ENCODE data around the gene NSMCE1. TPM values are rescaled to one million over a fixed set of nuclear protein-coding genes. Genes with fewer than 3 reads are reported as not detected.

NSMCE1 gene
- total RNA-seq, 2 experiments from 2014 or later: 112 to 117 TPM

DNA sequence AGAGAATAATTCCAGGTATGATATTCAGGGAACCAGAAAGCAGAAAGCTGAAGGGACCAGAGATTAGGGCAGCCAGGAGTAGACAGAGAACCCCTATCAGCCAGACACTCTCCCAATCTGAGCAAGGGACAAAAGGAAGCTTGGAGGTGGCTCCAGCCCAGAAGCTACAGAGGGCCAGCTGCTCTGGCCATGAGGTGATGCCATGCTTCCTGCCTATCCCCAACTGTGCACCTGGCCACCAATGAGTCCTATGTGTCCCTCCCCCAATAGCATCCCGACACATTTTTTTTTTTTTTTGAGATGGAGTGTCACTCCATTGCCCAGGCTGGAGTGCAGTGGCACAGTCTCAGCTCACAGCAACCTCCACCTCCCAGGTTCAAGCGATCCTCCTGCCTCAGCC is 30.0 kb downstream of the NSMCE1 start:
- DNase-seq: no peak
- CTCF ChIA-PET: interaction anchor here (0.6 to 7.3 kb wide), 5 partner anchors 11 to 132 kb away, joined by 3 to 132 read pairs (median 3); no protein-coding TSS in a partner anchor
- Mint-ChIP-seq H3K4me3 (peak overlapping the region; percentile 66), H3K27me3 (ENCODE audit: low read depth) (no peaks in the 10 kb centered on the region), H3K4me1 (ENCODE audit: low read depth) (peaks cover 86% of the 10 kb centered on the region), H3K9me3 (no peaks in the 10 kb centered on the region), H3K27ac (peak overlapping the region; percentile 98), H3K36me3 (ENCODE audit: low read depth) (peaks cover 6% of the 10 kb centered on the region)
- intact Hi-C loops (cut with micrococcal nuclease): no loop called here

DNA sequence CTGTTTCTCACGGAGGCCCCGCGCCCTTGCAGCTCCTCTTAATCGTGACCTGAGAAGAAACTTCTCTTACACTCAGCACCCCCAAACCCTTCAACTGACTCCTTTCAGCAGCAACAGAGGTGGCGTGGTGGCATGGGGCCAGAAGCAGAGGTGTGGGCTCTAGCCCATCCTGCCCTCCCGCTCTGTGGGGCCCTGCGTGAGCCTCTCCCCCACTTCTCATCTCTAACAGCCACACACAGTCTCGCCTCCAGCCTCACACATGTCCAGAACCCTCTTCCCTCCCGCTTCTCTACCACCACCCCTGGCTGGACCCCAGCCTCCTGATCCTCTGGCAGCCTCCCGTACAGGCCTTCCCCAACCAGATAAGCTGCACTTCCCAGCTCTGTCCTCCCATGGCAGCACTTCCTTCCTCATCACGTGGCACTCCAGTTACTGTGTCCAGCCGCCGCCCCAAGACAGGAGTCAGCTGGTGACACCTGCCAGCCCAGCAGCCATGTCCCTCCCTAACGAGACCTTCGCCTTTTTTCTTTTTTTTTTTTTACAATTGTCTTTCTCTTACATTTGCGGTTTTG is 30.5 kb downstream of the NSMCE1 start:
- CTCF ChIA-PET: interaction anchor here (1.0 to 7.3 kb wide), 7 partner anchors 12 to 133 kb away, joined by 3 to 132 read pairs (median 38); no protein-coding TSS in a partner anchor
- Mint-ChIP-seq H3K27me3 (ENCODE audit: low read depth) (no peaks in the 10 kb centered on the region), H3K4me3 (peak overlapping the region; percentile 66), H3K36me3 (ENCODE audit: low read depth) (peaks cover 7% of the 10 kb centered on the region), H3K4me1 (ENCODE audit: low read depth) (peaks cover 87% of the 10 kb centered on the region), H3K27ac (peak overlapping the region; percentile 98), H3K9me3 (no peaks in the 10 kb centered on the region)
- intact Hi-C loops (cut with micrococcal nuclease): no loop called here
- peak; percentile 54 for DNase-seq

DNA sequence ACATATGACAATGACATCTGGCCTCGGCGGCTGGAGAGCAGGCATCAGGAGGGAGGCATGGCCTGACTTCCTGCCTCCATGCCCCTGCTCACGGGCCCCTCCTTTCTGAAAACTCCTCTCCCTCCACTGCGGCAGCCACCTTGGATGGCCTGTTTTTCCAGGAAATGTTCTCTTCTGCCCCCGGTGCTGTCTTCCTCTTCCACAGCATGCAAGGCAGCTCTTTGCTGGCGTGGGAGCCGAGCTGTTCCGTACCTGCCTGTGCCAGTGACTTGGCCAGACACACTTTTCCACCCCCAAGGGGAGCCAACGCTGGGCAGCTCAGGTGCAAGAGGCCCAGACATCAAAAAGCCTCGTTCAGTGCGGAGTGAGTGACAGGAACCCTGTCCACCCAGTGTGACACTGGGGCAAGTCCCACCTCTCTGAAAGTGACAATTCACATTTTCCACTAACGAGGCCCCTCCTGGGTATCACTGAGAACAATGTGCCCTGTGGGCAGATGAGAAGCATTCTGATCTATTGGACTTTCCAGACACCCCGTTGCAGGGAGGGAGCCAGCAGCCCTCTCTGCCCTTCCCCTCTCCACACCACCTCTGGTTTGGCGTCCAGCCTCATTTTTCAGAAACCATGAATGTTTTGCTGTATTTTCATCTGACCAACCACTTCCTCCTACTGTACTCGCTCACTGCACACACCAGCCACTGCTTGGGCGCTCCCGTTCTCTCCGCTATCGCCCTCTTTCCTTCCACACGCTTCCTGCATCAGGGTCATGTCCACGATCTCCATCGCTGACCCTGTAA is 31.2 kb downstream of the NSMCE1 start:
- H3K4me3 Mint-ChIP-seq: peak overlapping the region; percentile 66
- CTCF ChIA-PET: interaction anchor here (0.6 to 7.3 kb wide), 13 partner anchors 12 to 167 kb away, joined by 3 to 132 read pairs (median 4); no protein-coding TSS in a partner anchor
- peaks cover 87% of the 10 kb centered on the region for H3K4me1 Mint-ChIP-seq (ENCODE audit: low read depth)
- DNase-seq: peak; percentile 89
- H3K27me3 Mint-ChIP-seq (ENCODE audit: low read depth): no peaks in the 10 kb centered on the region
- H3K9me3 Mint-ChIP-seq: no peaks in the 10 kb centered on the region
- peak overlapping the region; percentile 98 for H3K27ac Mint-ChIP-seq
- peaks cover 13% of the 10 kb centered on the region for H3K36me3 Mint-ChIP-seq (ENCODE audit: low read depth)
- intact Hi-C loops (cut with micrococcal nuclease): loop anchor here (1.0 to 2.0 kb wide), 9 partner anchors 9 to 213 kb away; partner anchors contain the start of gene KDM8

DNA sequence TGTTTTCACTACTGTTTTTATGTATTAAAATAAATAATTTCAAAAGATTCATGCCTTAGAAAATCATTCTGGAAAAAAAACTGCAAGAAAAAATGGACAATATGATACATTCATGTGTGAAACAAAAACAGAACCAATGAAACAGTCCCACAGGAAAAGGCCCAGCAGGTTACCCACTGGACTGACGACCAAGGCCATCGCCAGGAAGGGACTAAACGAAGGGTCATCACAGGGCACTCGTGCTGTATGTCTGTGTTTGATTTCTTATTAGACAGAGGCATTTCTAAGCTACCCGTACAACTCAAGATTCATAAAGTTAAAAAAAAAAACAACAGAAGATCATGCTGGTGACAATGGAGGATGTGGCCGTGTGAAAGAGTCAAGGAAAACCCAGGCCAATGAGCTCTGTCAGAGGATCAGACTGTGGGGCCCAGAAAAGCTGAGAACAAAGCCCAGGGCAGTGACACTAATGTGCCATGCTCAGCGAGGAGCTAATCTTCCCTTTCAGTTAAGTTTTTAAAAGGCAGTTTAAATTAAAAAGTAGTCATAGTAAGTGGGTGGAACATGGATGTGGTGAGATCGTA is 31.8 kb downstream of the NSMCE1 start:
- Mint-ChIP-seq H3K4me3 (peak overlapping the region; percentile 66), H3K36me3 (ENCODE audit: low read depth) (peaks cover 20% of the 10 kb centered on the region)
- CTCF ChIA-PET: interaction anchor here (0.6 to 7.3 kb wide), 15 partner anchors 13 to 168 kb away, joined by 3 to 132 read pairs (median 4); no protein-coding TSS in a partner anchor

DNA sequence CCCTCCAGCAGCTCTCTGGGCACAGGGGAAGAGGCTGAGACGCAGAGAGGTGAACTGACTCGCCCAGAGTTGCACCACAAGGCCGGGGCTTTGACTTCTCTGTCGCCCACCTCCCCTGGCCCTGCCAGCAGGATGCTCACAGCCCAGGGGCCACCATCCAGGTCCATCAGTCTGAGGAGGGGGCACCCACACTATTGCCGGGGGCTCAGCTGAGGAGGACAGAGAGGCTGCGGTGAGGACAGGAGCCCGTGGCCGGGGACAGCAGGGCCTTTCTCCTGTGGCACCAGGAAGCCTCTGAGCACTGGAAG is 32.7 kb downstream of the NSMCE1 start:
- Mint-ChIP-seq H3K4me1 (ENCODE audit: low read depth) (peaks cover 93% of the 10 kb centered on the region), H3K4me3 (peak overlapping the region; percentile 65), H3K9me3 (no peaks in the 10 kb centered on the region), H3K36me3 (ENCODE audit: low read depth) (peaks cover 28% of the 10 kb centered on the region), H3K27me3 (ENCODE audit: low read depth) (no peaks in the 10 kb centered on the region), H3K27ac (peak overlapping the region; percentile 98)
- intact Hi-C loops (cut with micrococcal nuclease): loop anchor here (1.0 to 2.0 kb wide), 7 partner anchors 39 to 221 kb away; no protein-coding TSS in a partner anchor
- no peak for DNase-seq
- CTCF ChIA-PET: interaction anchor here (0.9 to 7.3 kb wide), 21 partner anchors 10 to 169 kb away, joined by 3 to 132 read pairs (median 10); no protein-coding TSS in a partner anchor

More for the DNA sequence above, 31.8 kb downstream of the NSMCE1 start:
- Mint-ChIP-seq H3K9me3 (no peaks in the 10 kb centered on the region), H3K27me3 (ENCODE audit: low read depth) (no peaks in the 10 kb centered on the region), H3K4me1 (ENCODE audit: low read depth) (peaks cover 88% of the 10 kb centered on the region), H3K27ac (peak overlapping the region; percentile 98)
- intact Hi-C loops (cut with micrococcal nuclease): loop anchor here (1.0 to 2.0 kb wide), 9 partner anchors 10 to 214 kb away; partner anchors contain the start of gene KDM8
- DNase-seq: no peak

DNA sequence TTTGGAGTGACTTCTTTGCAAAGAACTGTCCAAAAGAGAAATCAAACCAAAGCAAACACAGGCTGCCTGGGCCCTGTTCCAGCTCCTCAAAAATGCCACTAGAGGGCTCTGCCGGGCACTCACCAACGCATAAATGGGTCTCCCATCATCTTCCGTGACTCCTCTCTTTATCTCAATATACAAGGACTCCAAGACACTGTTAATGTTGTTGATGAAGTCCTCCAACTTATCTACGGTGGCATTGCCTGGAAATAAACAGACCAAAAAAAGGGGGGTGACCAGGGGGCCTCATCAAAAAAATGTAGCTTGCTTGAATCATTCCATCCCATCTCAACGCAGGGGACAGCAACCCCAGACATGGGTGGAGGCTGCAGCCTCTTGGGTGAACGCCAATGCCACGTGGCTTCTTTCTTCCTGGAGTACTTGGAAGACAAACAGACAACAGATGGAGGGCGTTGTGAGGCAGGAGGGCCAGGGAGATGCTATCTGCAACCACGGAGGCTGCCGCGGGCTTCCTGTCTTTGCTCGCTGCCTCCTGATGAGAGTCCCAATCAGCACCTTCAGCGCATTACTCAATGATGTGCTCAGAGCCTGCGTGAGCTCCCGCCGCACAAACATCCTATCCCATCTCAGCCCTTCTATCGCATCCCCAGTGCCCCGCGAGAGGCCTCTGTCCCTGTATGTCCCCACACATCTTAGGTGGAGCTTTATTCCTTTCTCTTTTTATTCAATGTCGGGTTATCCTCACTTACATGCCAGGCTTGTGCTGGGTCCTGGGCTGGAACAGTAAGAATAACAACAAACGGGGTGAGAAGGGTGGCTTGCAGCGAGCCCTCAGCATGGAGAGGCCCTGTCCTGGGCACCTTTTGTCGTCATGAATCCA is 33.3 kb downstream of the NSMCE1 start:
- intact Hi-C loops (cut with micrococcal nuclease): loop anchor here (1.0 kb wide), 6 partner anchors 49 to 222 kb away; no protein-coding TSS in a partner anchor
- peak overlapping the region; percentile 65 for H3K4me3 Mint-ChIP-seq
- peaks cover 31% of the 10 kb centered on the region for H3K36me3 Mint-ChIP-seq (ENCODE audit: low read depth)
- H3K27me3 Mint-ChIP-seq (ENCODE audit: low read depth): no peaks in the 10 kb centered on the region
- CTCF ChIA-PET: interaction anchor here (0.6 to 7.3 kb wide), 35 partner anchors 8 to 172 kb away, joined by 3 to 132 read pairs (median 7); partner anchors contain the start of genes KDM8 and NSMCE1
- no peaks in the 10 kb centered on the region for H3K9me3 Mint-ChIP-seq
- peaks cover 98% of the 10 kb centered on the region for H3K4me1 Mint-ChIP-seq (ENCODE audit: low read depth)
- DNase-seq: peak; percentile 89
- peak overlapping the region; percentile 98 for H3K27ac Mint-ChIP-seq

DNA sequence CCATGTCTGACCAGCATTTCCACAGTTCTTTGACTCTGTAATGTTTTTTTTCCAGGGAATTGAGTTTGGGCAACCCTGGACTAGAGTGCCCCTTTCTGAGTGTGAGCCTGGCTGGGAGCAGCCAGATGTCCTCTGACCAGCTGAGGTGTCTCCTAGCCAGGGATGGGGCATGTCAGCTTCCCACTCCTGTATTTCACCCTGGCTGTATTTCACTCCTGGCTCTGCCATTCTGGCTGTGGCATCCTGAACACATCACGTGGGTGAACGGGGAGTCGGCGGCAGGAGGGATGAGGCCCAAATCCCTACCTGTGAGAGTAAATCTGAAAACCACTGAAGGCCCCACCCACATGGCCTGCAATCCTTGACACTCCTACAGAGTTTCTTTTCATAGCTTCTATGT is 34.0 kb downstream of the NSMCE1 start:
- Mint-ChIP-seq H3K27ac (peak overlapping the region; percentile 98), H3K9me3 (no peaks in the 10 kb centered on the region), H3K4me3 (no peak overlapping the region), H3K4me1 (ENCODE audit: low read depth) (peaks cover 94% of the 10 kb centered on the region), H3K27me3 (ENCODE audit: low read depth) (no peaks in the 10 kb centered on the region), H3K36me3 (ENCODE audit: low read depth) (peaks cover 31% of the 10 kb centered on the region)
- CTCF ChIA-PET: interaction anchor here (0.7 to 7.3 kb wide), 34 partner anchors 9 to 187 kb away, joined by 3 to 132 read pairs (median 7); partner anchors contain the start of genes KDM8 and NSMCE1
- intact Hi-C loops (cut with micrococcal nuclease): loop anchor here (1.0 kb wide), 6 partner anchors 50 to 223 kb away; no protein-coding TSS in a partner anchor
- no peak for DNase-seq

DNA sequence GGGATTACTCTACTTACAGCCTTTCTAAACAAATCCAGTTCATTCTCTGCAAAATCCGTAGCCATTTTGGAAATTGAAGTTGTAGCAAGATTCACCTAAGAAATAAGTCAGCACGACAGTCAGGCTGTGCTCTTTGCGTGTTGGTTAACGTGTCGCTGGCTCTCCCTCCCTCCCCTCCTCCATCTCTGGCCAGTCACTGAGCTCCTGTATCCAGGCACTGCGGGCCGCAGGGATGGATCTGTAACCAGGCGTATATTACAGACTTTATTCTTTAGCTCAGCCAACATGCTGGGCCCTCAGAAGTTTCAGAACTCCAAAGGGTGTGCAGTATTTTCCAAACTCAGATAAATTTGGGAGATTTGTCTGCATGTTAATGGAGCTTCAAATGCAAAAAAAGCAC is 34.4 kb downstream of the NSMCE1 start:
- intact Hi-C loops (cut with micrococcal nuclease): no loop called here
- Mint-ChIP-seq H3K27ac (peak overlapping the region; percentile 98), H3K27me3 (ENCODE audit: low read depth) (no peaks in the 10 kb centered on the region), H3K4me3 (no peak overlapping the region), H3K4me1 (ENCODE audit: low read depth) (peaks cover 92% of the 10 kb centered on the region), H3K36me3 (ENCODE audit: low read depth) (peaks cover 32% of the 10 kb centered on the region), H3K9me3 (no peaks in the 10 kb centered on the region)
- DNase-seq: no peak
- CTCF ChIA-PET: interaction anchor here (0.7 to 7.3 kb wide), 28 partner anchors 9 to 188 kb away, joined by 3 to 132 read pairs (median 8); partner anchors contain the start of gene KDM8

DNA sequence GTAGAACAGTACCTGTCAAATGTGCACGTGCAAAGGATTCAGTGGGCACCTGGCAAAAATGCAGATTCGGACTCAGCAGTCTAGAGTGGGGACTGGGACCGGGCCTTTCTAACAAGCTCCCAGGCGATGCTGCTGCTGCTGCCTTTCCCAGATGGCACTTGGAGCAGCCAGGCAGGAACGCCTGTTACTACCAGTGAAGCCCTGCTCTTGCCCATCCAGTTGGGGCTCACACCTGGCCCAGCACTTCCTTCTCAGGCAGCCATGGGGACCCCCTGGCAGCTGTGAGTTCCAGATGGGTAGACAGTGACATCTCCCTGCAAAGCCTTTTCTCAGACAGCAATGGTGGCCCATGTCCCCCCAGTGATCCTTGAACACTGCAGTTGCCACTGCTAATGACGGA is 34.8 kb downstream of the NSMCE1 start:
- no peaks in the 10 kb centered on the region for H3K27me3 Mint-ChIP-seq (ENCODE audit: low read depth)
- no peaks in the 10 kb centered on the region for H3K9me3 Mint-ChIP-seq
- H3K4me3 Mint-ChIP-seq: no peak overlapping the region
- no peak for DNase-seq
- peak overlapping the region; percentile 98 for H3K27ac Mint-ChIP-seq
- H3K4me1 Mint-ChIP-seq (ENCODE audit: low read depth): peaks cover 91% of the 10 kb centered on the region
- intact Hi-C loops (cut with micrococcal nuclease): no loop called here
- CTCF ChIA-PET: interaction anchor here (0.7 to 7.3 kb wide), 20 partner anchors 8 to 188 kb away, joined by 3 to 132 read pairs (median 12); partner anchors contain the start of gene KDM8
- H3K36me3 Mint-ChIP-seq (ENCODE audit: low read depth): peaks cover 35% of the 10 kb centered on the region

DNA sequence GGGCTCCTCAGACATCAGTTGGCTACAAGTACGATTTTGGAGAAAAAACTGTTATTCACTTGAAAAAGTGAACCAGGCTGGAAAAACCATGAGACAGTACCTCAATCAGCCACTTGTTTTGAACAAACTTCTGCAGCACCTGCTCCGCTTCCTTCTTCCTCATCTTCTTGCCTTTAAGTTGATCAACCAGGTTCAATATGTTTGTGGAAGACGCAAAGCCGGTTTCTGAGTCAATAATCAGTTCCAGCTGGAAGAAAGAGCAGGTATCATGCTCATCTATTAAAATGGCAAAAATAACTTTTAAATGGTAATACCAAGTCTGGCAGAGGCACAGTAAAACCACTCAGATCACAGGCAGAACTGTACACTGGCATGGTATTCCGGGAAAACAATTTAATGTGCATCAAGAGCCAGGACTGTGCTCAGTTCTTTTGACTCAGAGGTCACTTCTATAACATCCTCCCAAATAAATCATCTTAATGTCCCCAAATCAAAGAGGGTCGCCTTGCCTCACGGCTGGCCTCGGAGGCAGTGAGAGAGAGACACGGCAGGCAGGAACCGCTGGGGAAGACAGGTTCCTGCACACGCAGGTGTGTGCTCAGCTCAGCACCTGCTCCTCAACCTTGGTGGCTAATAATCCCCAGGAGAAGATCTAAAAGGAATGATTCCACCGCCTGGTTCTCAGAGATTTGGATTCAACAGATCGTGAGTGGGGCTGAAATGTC is 35.5 kb downstream of the NSMCE1 start:
- Mint-ChIP-seq H3K27me3 (ENCODE audit: low read depth) (no peaks in the 10 kb centered on the region), H3K9me3 (no peaks in the 10 kb centered on the region), H3K27ac (peak overlapping the region; percentile 98), H3K36me3 (ENCODE audit: low read depth) (peaks cover 38% of the 10 kb centered on the region), H3K4me1 (ENCODE audit: low read depth) (peaks cover 85% of the 10 kb centered on the region), H3K4me3 (peak overlapping the region; percentile 49)
- no peak for DNase-seq
- intact Hi-C loops (cut with micrococcal nuclease): no loop called here
- CTCF ChIA-PET: interaction anchor here (1.2 to 7.3 kb wide), 9 partner anchors 17 to 189 kb away, joined by 5 to 132 read pairs (median 33); partner anchors contain the start of gene KDM8

All from activated naive CD4-positive, alpha-beta T cell treated with anti-CD3 and anti-CD28 coated beads for 36 hours (primary cell).